ENCODE data around the gene AQP5. TPM values are rescaled to one million over a fixed set of nuclear protein-coding genes. Genes with fewer than 3 reads are reported as not detected.
A peak's percentile ranks its signal among the peaks of the same experiment; 100 is the strongest.

Gene AQP5
- total and polyA plus RNA-seq, 2 donors (not counting 3 experiments of a cell fraction or from before 2014, with no cell fraction given), result 0.95 to 2.3 TPM

DNA sequence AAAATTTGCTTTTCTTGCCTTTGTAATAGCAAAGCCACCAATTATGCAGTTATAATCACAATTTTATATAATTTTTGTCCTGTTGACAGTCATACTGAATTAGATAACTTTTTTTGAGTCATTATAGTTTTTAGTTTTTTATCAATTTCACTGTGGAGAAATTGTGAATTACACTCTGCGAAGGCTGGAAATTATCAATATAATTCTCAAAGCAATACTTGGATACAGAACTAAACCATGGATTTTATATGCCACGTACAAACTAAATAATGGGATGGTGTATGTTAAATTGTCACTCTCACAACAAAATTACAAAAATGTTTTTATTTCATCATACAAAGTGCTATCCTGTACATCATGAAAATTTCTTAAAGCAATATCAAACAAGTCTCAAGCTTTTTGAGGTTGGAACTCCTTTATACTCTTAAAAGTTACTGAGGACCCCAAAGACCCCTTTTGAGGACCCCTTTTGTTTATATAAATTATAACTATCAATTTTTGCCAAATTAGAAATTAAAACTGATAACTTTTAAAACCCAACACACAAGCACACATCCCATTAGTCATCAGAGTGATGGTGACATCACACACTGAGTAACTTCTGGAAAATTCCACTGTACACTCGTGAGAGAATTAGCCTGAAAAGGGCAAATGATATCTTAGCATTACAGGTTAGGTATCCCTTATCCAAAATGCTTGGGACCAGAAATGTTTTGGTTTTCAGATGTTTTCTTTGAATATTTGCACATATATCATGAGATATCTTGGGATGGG lies 31.0 kb upstream of the AQP5 start:
- no peak overlapping the region for H3K9ac ChIP-seq (replicated peaks; ENCODE audit: extremely low read depth, insufficient read depth, low read length)
- no TSS peak for BruUV-seq (replicated peaks)
- intact Hi-C loops (cut with micrococcal nuclease), result no loop called here

More for the DNA sequence above, 31.0 kb upstream of the AQP5 start:
- DNase-seq (ENCODE audit: low read depth, low spot score), result peak; percentile 53
- FAIRE-seq, result peak; percentile 85
- H3K9me3 ChIP-seq (replicated peaks; ENCODE audit: control insufficient read depth, insufficient read depth, low read length), result no peaks in the 10 kb centered on the region
- no peaks in the 10 kb centered on the region for H3K4me1 ChIP-seq (ENCODE audit: control insufficient read depth, extremely low read depth, insufficient read depth, low read length)
- ChIA-PET POLR2A (interaction anchor here (0.6 kb wide), 1 partner anchor 23 kb away, joined by 9 read pairs; no protein-coding TSS in a partner anchor), CTCF (interaction anchor here (0.8 to 1.6 kb wide), 5 partner anchors 11 to 63 kb away, joined by 3 to 4 read pairs (median 3); no protein-coding TSS in a partner anchor)
- H3K4me2 ChIP-seq (ENCODE audit: insufficient read depth, low read length), result no peak overlapping the region
- H3K79me2 ChIP-seq (ENCODE audit: control insufficient read depth, insufficient read depth, low read length), result no peaks in the 10 kb centered on the region
- no peak overlapping the region for H3K27ac ChIP-seq (ENCODE audit: insufficient read depth, low read depth, low read length)
- no peaks in the 10 kb centered on the region for H4K20me1 ChIP-seq (replicated peaks; ENCODE audit: control insufficient read depth, extremely low read depth, insufficient read depth, low read length)
- dilution Hi-C loops (cut with MboI; ENCODE audit: extremely low pct_ligation_motif_present, low sequenced_read_pairs), result no loop called here
- H2AFZ ChIP-seq (ENCODE audit: low read depth, low read length), result no peak overlapping the region
- H3K4me3 ChIP-seq (replicated peaks in 1 of 3; ENCODE audit: insufficient read depth in 1 of 3, low read depth in 1 of 3, low read length in 3 of 3), result no peak overlapping the region
- no peaks in the 10 kb centered on the region for H3K27me3 ChIP-seq (ENCODE audit: control insufficient read depth in 2 of 2, insufficient read depth in 2 of 2, low read length in 2 of 2)
- no peak for TF ChIP-seq CTCF (IDR thresholded peaks at IDR 0.05; ENCODE audit: extremely low read depth in 1 of 2, insufficient read depth in 1 of 2, low read depth in 1 of 2, low read length in 2 of 2)
- peak; percentile 58 for TF ChIP-seq JUN (IDR thresholded peaks at IDR 0.05; ENCODE audit: borderline replicate concordance, insufficient read depth, insufficient read length, low read depth)
- TF ChIP-seq FOS (IDR thresholded peaks at IDR 0.05; ENCODE audit: borderline replicate concordance, insufficient read depth, low read length), result peak; percentile 65
- TF ChIP-seq, protein P1, sequence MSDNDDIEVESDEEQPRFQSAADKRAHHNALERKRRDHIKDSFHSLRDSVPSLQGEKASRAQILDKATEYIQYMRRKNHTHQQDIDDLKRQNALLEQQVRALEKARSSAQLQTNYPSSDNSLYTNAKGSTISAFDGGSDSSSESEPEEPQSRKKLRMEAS (IDR thresholded peaks at IDR 0.05; ENCODE audit: insufficient read depth, insufficient read length), result no peak
- H3K9me1 ChIP-seq (replicated peaks; ENCODE audit: control insufficient read depth, extremely low read depth, insufficient read depth, low read length), result no peaks in the 10 kb centered on the region
- no peaks in the 10 kb centered on the region for H3K36me3 ChIP-seq (ENCODE audit: control insufficient read depth in 2 of 2, extremely low read depth in 1 of 2, insufficient read depth in 2 of 2, low read length in 2 of 2)

Data from endothelial cell of umbilical vein (primary cell).